ENCODE results near the gene MAST4.

DNA sequence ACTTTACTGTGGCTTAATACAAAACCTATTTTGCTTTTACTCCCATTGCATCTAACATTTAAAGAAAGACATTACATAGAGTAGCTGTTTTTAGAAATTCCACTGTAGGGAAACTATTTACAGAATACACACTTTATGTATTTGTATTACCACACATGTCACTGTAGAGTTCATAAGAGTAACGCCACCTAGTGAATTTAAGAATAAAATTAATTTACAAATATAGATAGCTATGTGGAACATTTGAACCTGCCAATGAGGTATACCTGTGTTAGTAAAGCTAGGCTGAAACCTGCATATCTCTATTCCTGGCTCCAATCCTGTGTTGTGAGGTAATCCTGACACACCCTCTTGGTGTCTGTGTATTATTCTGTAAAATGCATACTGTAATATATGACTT is 234.4 kb downstream of the MAST4 start:
- TF ChIP-seq, protein P1, sequence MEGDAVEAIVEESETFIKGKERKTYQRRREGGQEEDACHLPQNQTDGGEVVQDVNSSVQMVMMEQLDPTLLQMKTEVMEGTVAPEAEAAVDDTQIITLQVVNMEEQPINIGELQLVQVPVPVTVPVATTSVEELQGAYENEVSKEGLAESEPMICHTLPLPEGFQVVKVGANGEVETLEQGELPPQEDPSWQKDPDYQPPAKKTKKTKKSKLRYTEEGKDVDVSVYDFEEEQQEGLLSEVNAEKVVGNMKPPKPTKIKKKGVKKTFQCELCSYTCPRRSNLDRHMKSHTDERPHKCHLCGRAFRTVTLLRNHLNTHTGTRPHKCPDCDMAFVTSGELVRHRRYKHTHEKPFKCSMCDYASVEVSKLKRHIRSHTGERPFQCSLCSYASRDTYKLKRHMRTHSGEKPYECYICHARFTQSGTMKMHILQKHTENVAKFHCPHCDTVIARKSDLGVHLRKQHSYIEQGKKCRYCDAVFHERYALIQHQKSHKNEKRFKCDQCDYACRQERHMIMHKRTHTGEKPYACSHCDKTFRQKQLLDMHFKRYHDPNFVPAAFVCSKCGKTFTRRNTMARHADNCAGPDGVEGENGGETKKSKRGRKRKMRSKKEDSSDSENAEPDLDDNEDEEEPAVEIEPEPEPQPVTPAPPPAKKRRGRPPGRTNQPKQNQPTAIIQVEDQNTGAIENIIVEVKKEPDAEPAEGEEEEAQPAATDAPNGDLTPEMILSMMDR (IDR thresholded peaks at IDR 0.05): no peak
- no peak for TF ChIP-seq POLR2A (IDR thresholded peaks at IDR 0.05)
- no peak for TF ChIP-seq POLR2AphosphoS5 (IDR thresholded peaks at IDR 0.05)

Data from gastroesophageal sphincter (tissue), 3 donors.